ENCODE measurements around the gene CANX.

CANX gene

GRCh38 chr5:179747811-179748210 is 49.0 kb downstream of the CANX start:
- H3K4me3 ChIP-seq (ENCODE audit: control insufficient read depth, low read depth, low read length): no peak overlapping the region
- TF ChIP-seq CTCF (conservative IDR thresholded peaks at IDR 0.05; ENCODE audit: control insufficient read depth, insufficient read depth, low read depth, low read length): no peak
- DNase-seq (ENCODE audit: low read depth): no peak

- no peak overlapping the region for H3K4me3 ChIP-seq (ENCODE audit: control insufficient read depth, low read depth, low read length)
- no peak for DNase-seq (ENCODE audit: low read depth)
- TF ChIP-seq CTCF (conservative IDR thresholded peaks at IDR 0.05; ENCODE audit: control insufficient read depth, insufficient read depth, low read depth, low read length): no peak
Measured at GRCh38 chr5:179749857-179750508, 51.2 kb downstream of the CANX start.

GRCh38 chr5:179753971-179754370 is 55.2 kb downstream of the CANX start:
- no peak overlapping the region for H3K4me3 ChIP-seq (ENCODE audit: control insufficient read depth, low read depth, low read length)
- no peak for DNase-seq (ENCODE audit: low read depth)
- TF ChIP-seq CTCF (conservative IDR thresholded peaks at IDR 0.05; ENCODE audit: control insufficient read depth, insufficient read depth, low read depth, low read length): no peak

- TF ChIP-seq CTCF (conservative IDR thresholded peaks at IDR 0.05; ENCODE audit: control insufficient read depth, insufficient read depth, low read depth, low read length): no peak
- H3K4me3 ChIP-seq (ENCODE audit: control insufficient read depth, low read depth, low read length): no peak overlapping the region
- no peak for DNase-seq (ENCODE audit: low read depth)
Measured at GRCh38 chr5:179755022-179755421, 56.3 kb downstream of the CANX start.

GRCh38 chr5:179758955-179759354 is 60.2 kb downstream of the CANX start:
- no peak for TF ChIP-seq CTCF (conservative IDR thresholded peaks at IDR 0.05; ENCODE audit: control insufficient read depth, insufficient read depth, low read depth, low read length)
- DNase-seq (ENCODE audit: low read depth): no peak
- H3K4me3 ChIP-seq (ENCODE audit: control insufficient read depth, low read depth, low read length): no peak overlapping the region

GRCh38 chr5:179759581-179760551 is 61.1 kb downstream of the CANX start:
- no peak for TF ChIP-seq CTCF (conservative IDR thresholded peaks at IDR 0.05; ENCODE audit: control insufficient read depth, insufficient read depth, low read depth, low read length)
- H3K4me3 ChIP-seq (ENCODE audit: control insufficient read depth, low read depth, low read length): no peak overlapping the region
- DNase-seq (ENCODE audit: low read depth): no peak
